Naive B cell (primary cell): Measurements from ENCODE around the gene DCUN1D2. TPM values are rescaled to one million over a fixed set of nuclear protein-coding genes. Genes with fewer than 3 reads are reported as not detected.

ENCODE experiments used
- ATAC-seq, 2 donors: fragments of 150-1000 bp; cut with Tn5 transposase; 2 replicates each; pipeline ENCODE4 v1.10.0; 2021; ENCODE audit warnings: low read depth in 2 of 2, mild to moderate bottlenecking in 2 of 2, moderate library complexity in 2 of 2
- DNase-seq: peaks from one replicate; pipeline ENCODE4 v3.0.0; 2022
- H3K27ac Mint-ChIP-seq, 6 donors: one replicate each; pipeline ENCODE4 v1.8.0; 2020 to 2022; ENCODE audit warnings: mild to moderate bottlenecking in 6 of 6, mixed read lengths in 6 of 6, moderate library complexity in 5 of 6, inconsistent platforms in 2 of 6
- H3K27me3 Mint-ChIP-seq, 3 donors: one replicate each; pipeline ENCODE4 v1.8.0; 2021 to 2022; ENCODE audit warnings: mixed read lengths in 3 of 3, mild to moderate bottlenecking in 1 of 3
- H3K36me3 Mint-ChIP-seq, 2 donors: one replicate each; pipeline ENCODE4 v1.8.0; 2020 to 2022; ENCODE audit warnings: mixed read lengths in 2 of 2, inconsistent platforms in 1 of 2, mild to moderate bottlenecking in 1 of 2
- H3K4me1 Mint-ChIP-seq, 3 donors: one replicate each; pipeline ENCODE4 v1.8.0; 2020 to 2022; ENCODE audit warnings: mixed read lengths in 3 of 3, inconsistent platforms in 1 of 3, mild to moderate bottlenecking in 1 of 3, moderate library complexity in 1 of 3
- H3K4me3 Mint-ChIP-seq, 8 donors: one replicate each; pipeline ENCODE4 v1.8.0; 2020 to 2022; ENCODE audit warnings: mild to moderate bottlenecking in 8 of 8, mixed read lengths in 8 of 8, moderate library complexity in 8 of 8, inconsistent platforms in 2 of 8
- H3K9me3 Mint-ChIP-seq, 7 donors: one replicate each; pipeline ENCODE4 v1.8.0; 2020 to 2022; ENCODE audit warnings: mixed read lengths in 7 of 7, mild to moderate bottlenecking in 5 of 7, inconsistent platforms in 2 of 7, moderate library complexity in 1 of 7
- polyA plus RNA-seq, 6 donors: library from polyadenylated mRNA; unstranded; fragments of 300-500 nt; fragmentation: Illumina TruSeq; gene quantifications; one replicate each; pipeline ENCODE4 v1.2.3, GENCODE V29; 2021; ENCODE audit warnings: low read depth in 6 of 6

DCUN1D2 gene
- polyA plus RNA-seq, 6 donors from 2014 or later = 4.9 to 22.3 (median 7.1) TPM

DNA sequence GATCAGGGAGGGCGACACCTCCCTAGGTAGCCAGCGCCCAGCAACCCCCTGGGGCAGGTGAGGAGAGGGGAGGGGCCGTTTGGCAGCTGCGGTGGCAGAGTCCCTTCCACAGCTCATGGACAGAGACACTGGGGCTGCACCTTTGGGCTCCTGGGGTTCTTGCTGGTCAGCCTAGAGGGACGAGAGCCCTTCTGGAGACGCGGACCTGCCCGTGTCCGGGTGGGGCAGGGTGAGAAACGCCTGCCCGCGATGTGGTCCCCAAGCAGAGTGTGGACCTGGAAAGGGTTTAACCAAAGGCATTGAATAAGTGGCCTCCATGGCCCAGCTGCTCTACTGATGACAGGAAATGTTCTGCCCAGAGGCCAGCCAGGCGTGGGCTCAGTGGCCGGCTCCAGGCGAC is 75.5 kb downstream of the DCUN1D2 start:
- Mint-ChIP-seq H3K36me3 (peaks cover 4 to 17% of the 10 kb centered on the region in 2 donors), H3K4me1 (peaks cover 16 to 21% (median 17%) of the 10 kb centered on the region in 3 donors), H3K4me3 (no peak overlapping the region), H3K27ac (peak overlapping the region in 1 of 6 donors; percentile 54), H3K9me3 (peaks cover 6 to 11% (median 10%) of the 10 kb centered on the region in 7 donors), H3K27me3 (peaks cover 0 to 16% (median 8%) of the 10 kb centered on the region in 3 donors)
- DNase-seq = no peak
- ATAC-seq = no peak

DNA sequence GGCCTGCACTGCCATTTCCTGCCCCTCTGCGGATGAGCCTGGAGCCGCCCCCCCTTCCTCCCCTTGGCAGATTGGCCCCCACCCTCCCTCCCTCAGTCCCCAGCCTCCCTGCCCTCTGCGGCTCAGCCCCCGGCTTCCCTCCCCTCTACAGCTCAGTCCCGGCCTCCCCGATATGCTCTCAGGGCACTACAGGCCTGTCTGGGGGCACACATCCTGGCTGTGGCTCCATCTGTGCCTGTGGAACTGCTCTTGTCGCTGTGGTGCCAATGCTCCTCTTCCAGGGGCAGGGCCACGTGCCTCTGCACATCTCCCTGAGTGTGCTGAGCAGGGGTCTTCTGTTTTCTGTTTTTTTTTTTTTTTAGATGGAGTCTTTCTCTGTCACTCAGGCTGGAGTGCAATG is 76.2 kb downstream of the DCUN1D2 start:
- Mint-ChIP-seq H3K4me3 (peak overlapping the region in 1 of 8 donors; percentile 37), H3K27ac (peak overlapping the region in 1 of 6 donors; percentile 24), H3K36me3 (peaks cover 4 to 17% of the 10 kb centered on the region in 2 donors), H3K27me3 (peaks cover 0 to 9% (median 5%) of the 10 kb centered on the region in 3 donors), H3K9me3 (peaks cover 9 to 17% (median 13%) of the 10 kb centered on the region in 7 donors), H3K4me1 (peaks cover 16 to 28% (median 19%) of the 10 kb centered on the region in 3 donors)
- DNase-seq (no peak), ATAC-seq (no peak)

DNA sequence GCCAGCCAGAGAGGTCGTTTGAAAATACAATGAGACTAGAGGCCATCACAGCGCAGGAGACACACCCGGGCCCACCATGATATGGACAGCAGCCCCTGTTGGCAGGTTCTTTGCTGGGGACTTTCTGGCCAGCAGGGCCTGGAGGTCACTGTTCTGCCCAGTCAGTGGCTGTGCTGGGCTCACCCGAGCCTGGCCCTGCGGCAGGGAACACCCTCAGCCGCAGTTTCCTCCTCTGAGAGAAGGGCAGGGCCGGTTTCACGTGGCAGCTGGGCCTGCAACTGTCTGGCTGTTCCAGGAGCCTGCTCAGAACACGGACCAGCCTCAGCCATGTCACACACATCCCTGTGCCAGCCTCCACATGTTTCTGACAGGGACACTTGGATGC is 76.6 kb downstream of the DCUN1D2 start:
- no peak for DNase-seq
- Mint-ChIP-seq H3K4me1 (peaks cover 16 to 33% (median 24%) of the 10 kb centered on the region in 3 donors), H3K9me3 (peaks cover 9 to 19% (median 16%) of the 10 kb centered on the region in 7 donors), H3K27ac (no peak overlapping the region), H3K4me3 (peak overlapping the region in 1 of 8 donors; percentile 37), H3K36me3 (peaks cover 4 to 17% of the 10 kb centered on the region in 2 donors), H3K27me3 (peaks cover 0 to 7% (median 5%) of the 10 kb centered on the region in 3 donors)
- no peak for ATAC-seq

DNA sequence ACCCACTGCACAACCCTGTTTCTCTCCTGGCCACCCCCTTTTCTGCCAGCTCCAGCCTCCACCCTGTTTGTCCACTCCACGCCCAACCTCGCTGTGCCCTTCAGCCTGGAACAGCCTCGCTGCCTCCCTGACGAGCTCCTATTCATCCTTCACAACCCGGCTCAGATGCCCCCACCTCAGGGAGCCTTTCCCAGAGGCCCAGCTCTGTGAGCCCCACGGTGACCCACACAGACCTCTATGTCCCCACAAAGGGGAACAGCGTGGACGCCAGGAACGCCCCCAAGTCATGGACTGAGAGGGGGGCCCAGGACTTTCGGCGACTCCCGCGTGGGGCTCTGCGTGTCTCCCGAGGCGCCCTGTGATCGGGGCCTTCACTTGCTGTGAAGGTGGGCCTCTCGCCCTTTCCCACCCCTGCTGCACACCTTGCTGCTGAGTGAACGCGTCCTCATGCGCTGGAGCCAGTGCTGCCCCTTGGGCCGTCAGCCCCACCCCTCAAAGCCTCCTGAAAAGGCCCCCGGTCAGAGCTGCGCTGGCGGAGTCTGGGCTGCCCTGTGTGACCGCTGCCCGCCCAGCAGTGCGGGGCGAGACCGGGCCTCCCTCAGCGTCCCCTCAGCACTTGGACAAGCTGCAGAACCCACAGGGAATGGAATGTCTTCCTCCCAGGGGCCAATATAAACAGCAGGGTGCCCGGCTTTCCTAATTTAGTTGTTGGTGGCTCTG is 77.2 kb downstream of the DCUN1D2 start:
- peak overlapping the region in 1 of 8 donors; percentile 86 for H3K4me3 Mint-ChIP-seq
- DNase-seq = no peak
- peaks cover 20 to 38% (median 29%) of the 10 kb centered on the region in 3 donors for H3K4me1 Mint-ChIP-seq
- H3K9me3 Mint-ChIP-seq = peaks cover 9 to 19% (median 16%) of the 10 kb centered on the region in 7 donors
- ATAC-seq = no peak
- H3K27ac Mint-ChIP-seq = peak overlapping the region in 3 of 6 donors; percentile 86 to 97 (median 91)
- H3K27me3 Mint-ChIP-seq = peaks cover 0 to 7% (median 5%) of the 10 kb centered on the region in 3 donors
- peaks cover 4 to 17% of the 10 kb centered on the region in 2 donors for H3K36me3 Mint-ChIP-seq

DNA sequence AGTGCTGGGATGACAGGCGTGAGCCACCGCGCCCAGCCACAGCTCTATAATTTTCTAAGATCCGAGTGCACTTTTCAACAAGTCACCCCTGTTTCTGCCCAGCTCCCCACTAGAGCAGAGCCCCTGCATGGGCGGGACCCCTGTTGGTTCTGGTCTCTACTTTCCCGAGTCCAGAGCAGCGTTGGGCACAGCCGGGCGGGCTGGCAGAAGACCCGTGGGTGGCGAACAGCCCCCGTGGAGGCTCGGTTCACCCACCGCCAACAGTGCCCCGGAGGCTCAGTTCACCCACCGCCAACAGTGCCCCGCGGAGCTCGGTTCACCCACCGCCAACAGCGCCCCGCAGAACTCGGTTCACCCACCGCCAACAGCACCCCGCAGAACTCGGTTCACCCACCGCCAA is 78.1 kb downstream of the DCUN1D2 start:
- peak overlapping the region in 1 of 6 donors; percentile 47 for H3K27ac Mint-ChIP-seq
- peaks cover 4 to 17% of the 10 kb centered on the region in 2 donors for H3K36me3 Mint-ChIP-seq
- no peak for DNase-seq
- peak overlapping the region in 2 of 8 donors; percentile 5 to 20 for H3K4me3 Mint-ChIP-seq
- H3K4me1 Mint-ChIP-seq = peaks cover 25 to 37% (median 35%) of the 10 kb centered on the region in 3 donors
- no peak for ATAC-seq
- peaks cover 9 to 21% (median 16%) of the 10 kb centered on the region in 7 donors for H3K9me3 Mint-ChIP-seq
- H3K27me3 Mint-ChIP-seq = peaks cover 0 to 10% (median 5%) of the 10 kb centered on the region in 3 donors

DNA sequence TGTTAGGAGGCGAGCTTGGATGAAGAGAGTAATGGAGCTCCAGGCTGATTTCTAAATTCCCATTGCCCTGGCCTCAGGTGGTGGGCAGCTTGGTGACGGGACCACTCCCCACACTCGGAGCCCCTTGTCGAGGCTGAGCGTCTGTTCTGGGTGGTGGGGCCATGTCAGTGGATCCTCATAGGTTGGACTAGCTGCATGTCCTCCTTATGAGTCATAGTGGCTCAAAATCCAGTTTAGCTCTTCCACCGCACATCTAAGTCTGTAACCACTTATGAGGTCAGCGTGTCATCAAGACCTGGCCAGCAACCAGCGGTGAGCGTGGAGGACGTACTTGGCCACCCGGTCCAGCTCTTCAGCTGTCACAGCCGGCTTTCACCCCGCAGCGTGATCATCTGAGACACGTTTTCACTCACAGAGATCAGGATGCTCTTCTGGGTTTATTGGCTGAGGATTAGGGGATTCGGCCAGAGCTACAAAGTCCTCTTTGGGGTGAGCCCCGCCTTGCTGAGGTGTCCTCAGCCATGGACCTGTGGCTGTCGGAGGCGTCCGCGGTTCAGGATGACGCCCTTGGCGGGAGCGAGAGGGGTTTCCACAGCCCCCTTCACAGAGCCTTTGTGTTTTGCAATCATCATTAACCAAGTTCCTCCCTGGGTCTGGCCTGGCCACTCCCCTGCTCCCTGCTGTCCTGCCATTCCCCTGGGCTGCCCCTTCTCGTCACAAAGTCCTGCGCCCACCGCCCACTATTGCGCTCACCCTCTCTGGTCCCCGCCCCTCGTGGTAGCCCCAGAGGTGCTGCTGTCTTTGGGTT is 79.1 kb downstream of the DCUN1D2 start:
- peaks cover 9 to 21% (median 16%) of the 10 kb centered on the region in 7 donors for H3K9me3 Mint-ChIP-seq
- peak overlapping the region in 4 of 6 donors; percentile 53 to 87 (median 72) for H3K27ac Mint-ChIP-seq
- peak overlapping the region in 5 of 8 donors; percentile 37 to 75 (median 65) for H3K4me3 Mint-ChIP-seq
- DNase-seq (no peak), ATAC-seq (no peak)
- H3K27me3 Mint-ChIP-seq = peaks cover 0 to 6% (median under 1%) of the 10 kb centered on the region in 3 donors
- peaks cover 4 to 17% of the 10 kb centered on the region in 2 donors for H3K36me3 Mint-ChIP-seq
- H3K4me1 Mint-ChIP-seq = peaks cover 25 to 40% (median 34%) of the 10 kb centered on the region in 3 donors

DNA sequence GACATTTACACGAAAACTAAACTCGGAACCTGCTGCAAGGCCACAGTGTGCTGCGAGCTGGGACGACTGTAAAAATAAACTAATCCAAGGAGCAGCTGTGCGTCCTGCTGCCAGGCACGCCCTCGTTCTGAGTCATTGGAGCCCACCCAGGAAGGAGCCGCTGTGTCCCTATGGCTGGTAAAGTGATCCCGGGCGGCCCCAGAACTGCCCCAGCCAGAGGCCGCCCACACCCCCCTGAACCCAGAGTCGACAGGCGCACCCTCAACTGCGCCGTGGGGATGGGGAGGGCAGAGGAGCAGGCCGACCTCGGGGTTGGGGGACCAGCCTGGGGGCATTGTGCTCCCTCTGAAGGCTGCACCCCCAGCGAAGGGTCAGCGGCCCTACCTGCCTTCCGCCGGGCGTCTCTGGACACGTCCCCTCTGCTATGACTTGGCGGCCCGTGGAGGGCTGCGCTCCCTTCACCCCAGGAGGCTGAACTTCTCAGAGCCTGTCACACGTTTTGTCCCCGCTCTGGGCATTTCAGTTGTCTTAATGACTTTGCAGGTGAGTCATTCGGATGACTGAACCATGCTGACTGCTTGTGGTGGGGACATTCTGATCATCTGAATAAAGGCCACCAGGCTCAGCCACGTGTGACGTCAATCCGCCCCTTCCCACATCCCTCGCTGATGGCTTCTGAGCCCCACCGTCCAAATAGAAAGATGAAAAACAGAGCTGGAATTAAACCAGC is 79.9 kb downstream of the DCUN1D2 start:
- Mint-ChIP-seq H3K4me1 (peaks cover 25 to 40% (median 34%) of the 10 kb centered on the region in 3 donors), H3K36me3 (peaks cover 4 to 17% of the 10 kb centered on the region in 2 donors), H3K4me3 (peak overlapping the region in 5 of 8 donors; percentile 29 to 73 (median 59)), H3K9me3 (peaks cover 9 to 21% (median 16%) of the 10 kb centered on the region in 7 donors), H3K27ac (peak overlapping the region in 4 of 6 donors; percentile 34 to 87 (median 59)), H3K27me3 (peaks cover 0 to 5% (median 0%) of the 10 kb centered on the region in 3 donors)
- ATAC-seq (no peak), DNase-seq (no peak)

DNA sequence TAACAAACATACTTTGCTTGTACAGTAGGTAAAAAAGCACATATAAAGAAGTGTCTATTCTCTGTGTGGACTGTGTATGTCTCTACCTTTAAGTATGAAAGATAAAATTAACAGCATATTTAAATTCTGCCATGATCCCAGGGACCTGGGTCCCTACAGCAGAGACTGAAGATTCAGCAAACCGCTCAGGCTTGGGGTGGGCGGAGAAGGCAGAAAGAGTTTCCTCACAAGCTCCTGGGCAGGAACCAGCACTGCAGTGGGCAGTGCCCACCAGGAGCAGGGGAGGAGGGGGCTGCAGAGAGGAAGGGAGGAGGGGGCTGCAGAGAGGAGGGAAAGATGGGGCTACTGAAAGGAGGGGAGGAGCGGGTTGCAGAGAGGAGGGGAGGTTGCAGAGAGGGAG is 81.9 kb downstream of the DCUN1D2 start:
- DNase-seq (no peak), ATAC-seq (no peak)
- Mint-ChIP-seq H3K9me3 (peaks cover 9 to 21% (median 16%) of the 10 kb centered on the region in 7 donors), H3K4me3 (peak overlapping the region in 5 of 8 donors; percentile 31 to 63 (median 49)), H3K4me1 (peaks cover 25 to 36% (median 34%) of the 10 kb centered on the region in 3 donors), H3K36me3 (peaks cover 4 to 17% of the 10 kb centered on the region in 2 donors), H3K27me3 (peaks cover 0 to 5% (median 0%) of the 10 kb centered on the region in 3 donors), H3K27ac (peak overlapping the region in 2 of 6 donors; percentile 42 to 78)

DNA sequence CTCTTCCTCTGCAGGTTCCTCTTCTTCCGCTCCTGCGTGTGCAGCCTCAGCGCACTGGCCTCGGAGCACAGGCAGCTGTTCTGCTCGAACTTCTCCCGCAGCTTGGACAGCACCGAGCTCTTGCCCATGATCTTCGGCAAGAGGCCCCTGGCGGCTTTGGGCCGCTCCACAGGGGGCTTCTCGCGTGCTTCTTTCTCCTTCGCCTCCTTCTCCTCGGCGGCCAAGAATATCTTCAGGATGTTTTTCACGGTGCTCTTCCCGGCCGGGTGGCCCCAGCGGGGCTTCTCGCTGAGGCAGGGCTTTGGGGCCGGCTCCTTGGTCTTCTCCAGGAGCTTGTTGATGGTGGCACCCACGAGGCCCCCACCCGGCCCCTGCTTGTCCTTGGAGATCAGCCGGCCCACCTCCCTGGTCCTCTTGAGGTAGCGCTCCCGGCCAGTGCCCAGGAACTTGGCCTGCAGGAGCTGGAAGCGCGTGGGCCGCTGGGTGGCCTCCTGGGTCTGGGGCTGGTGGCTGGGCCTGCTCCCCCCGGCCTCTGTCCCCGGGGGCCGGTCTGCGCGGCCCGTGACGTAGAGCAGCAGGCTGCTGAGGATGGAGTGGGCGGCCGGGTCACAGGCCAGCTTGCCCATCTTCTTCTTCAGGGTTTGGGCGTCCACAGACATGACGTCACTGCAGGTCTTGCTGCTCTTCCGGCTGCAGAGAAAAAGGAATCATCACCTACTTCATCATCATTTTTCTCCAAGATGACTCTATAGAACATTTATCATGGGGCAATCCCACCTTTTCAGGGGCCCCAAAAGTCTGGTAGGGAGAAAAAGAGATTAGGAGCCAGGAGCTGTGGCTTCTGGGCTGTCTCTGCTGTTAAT is 82.7 kb downstream of the DCUN1D2 start:
- DNase-seq (no peak), ATAC-seq (peak in 1 of 2 donors; percentile 52)
- peak overlapping the region; percentile 31 to 89 (median 76) for H3K4me3 Mint-ChIP-seq
- H3K9me3 Mint-ChIP-seq = peaks cover 6 to 19% (median 15%) of the 10 kb centered on the region in 7 donors
- peaks cover 0 to 5% (median 0%) of the 10 kb centered on the region in 3 donors for H3K27me3 Mint-ChIP-seq
- H3K4me1 Mint-ChIP-seq = peaks cover 20 to 34% (median 30%) of the 10 kb centered on the region in 3 donors
- H3K27ac Mint-ChIP-seq = no peak overlapping the region
- H3K36me3 Mint-ChIP-seq = peaks cover 4 to 9% of the 10 kb centered on the region in 2 donors

DNA sequence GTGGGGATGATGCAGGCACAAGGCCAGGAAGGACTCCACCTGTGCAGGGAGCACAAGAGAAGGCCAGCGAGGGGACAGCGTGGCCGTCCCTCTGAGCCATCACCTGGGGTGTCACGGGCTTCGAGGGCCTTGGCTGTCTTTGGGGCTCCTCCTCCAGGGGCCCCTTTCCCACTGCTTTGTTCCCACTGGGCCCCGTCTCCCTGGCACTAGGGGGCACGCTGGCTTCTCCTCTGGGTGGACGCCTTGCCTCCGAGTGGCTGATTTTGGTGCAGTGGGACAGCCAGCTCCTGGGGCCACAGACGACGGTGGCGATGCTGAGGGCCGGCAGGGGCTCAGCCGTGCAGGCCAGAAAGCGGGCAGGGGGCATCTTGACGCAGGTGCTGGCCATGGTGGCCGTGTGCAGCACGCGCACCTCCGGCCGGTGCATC is 83.4 kb downstream of the DCUN1D2 start:
- no peak for ATAC-seq
- Mint-ChIP-seq H3K9me3 (peaks cover 6 to 19% (median 15%) of the 10 kb centered on the region in 7 donors), H3K4me3 (peak overlapping the region in 5 of 8 donors; percentile 63 to 89 (median 76)), H3K36me3 (peaks cover 4 to 9% of the 10 kb centered on the region in 2 donors), H3K4me1 (peaks cover 20 to 34% (median 30%) of the 10 kb centered on the region in 3 donors), H3K27me3 (peaks cover 0 to 5% (median 0%) of the 10 kb centered on the region in 3 donors), H3K27ac (no peak overlapping the region)
- DNase-seq = no peak

DNA sequence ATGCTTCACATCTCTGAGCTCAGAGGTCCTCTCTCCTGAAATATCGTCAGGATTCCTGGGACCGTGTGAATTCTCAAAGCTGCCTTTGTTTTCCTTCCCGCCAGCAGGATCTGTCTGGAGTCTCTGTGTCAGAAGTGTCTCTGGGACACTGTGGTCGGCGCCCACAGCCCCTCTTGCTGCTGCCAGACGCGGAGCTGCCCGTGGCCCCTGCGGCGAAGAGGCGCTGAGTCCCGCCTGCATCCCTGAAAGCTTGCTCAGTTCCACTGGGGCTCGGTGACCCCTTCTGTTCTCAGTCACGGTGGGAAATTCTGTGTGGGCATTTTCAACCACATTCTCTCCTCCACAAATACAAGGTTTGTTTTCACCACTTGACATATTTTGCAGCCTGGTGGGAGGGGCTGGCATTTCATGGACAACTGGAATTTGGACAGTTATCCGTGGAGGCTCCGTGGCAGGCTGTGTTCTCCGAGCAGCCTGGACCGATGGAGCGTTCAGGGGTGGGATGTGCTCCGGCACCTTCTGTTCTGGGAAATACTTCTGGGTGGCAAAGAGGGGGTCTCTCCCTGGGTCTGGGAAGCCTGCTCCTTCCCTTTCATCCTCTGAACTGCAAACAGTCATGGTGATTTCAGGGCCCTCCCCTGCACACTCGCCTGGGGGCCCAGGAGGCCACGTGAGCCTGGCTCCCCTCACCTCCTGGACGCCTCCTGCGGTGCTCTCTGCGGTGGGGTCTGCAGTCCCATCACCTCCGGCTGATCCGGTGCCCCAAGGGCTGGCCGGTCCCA is 84.0 kb downstream of the DCUN1D2 start:
- H3K27me3 Mint-ChIP-seq = peaks cover 0 to 5% (median 0%) of the 10 kb centered on the region in 3 donors
- DNase-seq (no peak), ATAC-seq (no peak)
- H3K4me1 Mint-ChIP-seq = peaks cover 20 to 34% (median 30%) of the 10 kb centered on the region in 3 donors
- peaks cover 4 to 8% of the 10 kb centered on the region in 2 donors for H3K36me3 Mint-ChIP-seq
- H3K4me3 Mint-ChIP-seq = peak overlapping the region in 1 of 8 donors; percentile 6
- peaks cover 4 to 18% (median 15%) of the 10 kb centered on the region in 7 donors for H3K9me3 Mint-ChIP-seq
- H3K27ac Mint-ChIP-seq = no peak overlapping the region
